ENCODE measurements around the gene ABLIM3. TPM values are rescaled to one million over a fixed set of nuclear protein-coding genes. Genes with fewer than 3 reads are reported as not detected.
A peak's percentile ranks its signal among the peaks of the same experiment; 100 is the strongest.
"Not testable (repeated sequence)": the region's sequence is repeated elsewhere in the genome, so short reads cannot be mapped to it uniquely, and the experiment has no call there.

Gene ABLIM3
- total RNA-seq, 1 donor = 32.8 TPM

DNA sequence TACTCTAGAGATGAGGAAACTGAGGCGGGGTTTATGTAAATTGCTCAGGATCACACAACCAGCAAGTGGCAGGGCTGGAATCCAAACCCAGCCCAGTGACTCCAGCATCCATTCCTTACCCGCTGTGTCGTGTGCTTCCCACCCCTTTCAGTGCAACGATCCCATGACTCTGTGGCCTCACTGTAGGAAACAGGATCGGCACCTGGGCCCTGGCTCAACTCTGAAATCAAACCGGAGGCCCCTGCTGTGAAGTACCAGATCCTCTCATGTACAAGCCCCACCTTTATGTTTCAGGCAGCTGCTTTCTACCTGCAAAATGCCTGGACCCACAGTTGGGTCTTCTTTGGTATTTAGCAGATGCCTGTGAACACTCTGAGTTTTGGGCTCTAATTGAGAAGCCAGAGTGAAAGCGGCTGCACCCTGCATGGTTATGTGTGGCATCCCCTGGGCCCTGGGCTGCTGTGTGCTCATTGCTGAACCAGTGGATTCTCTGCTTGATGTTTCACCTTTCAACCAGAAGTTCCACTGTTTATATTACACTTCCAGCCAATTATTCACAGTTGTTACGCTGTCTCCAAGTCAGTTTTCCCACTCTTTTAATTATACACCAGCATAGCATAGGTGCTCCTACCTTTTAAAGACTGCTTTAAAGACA lies 36.7 kb downstream of the ABLIM3 start:
- H3K4me3 ChIP-seq (ENCODE audit: low read depth, low read length) = no peak overlapping the region
- DNase-seq (ENCODE audit: low read depth) = no peak
- TF ChIP-seq, protein P1, sequence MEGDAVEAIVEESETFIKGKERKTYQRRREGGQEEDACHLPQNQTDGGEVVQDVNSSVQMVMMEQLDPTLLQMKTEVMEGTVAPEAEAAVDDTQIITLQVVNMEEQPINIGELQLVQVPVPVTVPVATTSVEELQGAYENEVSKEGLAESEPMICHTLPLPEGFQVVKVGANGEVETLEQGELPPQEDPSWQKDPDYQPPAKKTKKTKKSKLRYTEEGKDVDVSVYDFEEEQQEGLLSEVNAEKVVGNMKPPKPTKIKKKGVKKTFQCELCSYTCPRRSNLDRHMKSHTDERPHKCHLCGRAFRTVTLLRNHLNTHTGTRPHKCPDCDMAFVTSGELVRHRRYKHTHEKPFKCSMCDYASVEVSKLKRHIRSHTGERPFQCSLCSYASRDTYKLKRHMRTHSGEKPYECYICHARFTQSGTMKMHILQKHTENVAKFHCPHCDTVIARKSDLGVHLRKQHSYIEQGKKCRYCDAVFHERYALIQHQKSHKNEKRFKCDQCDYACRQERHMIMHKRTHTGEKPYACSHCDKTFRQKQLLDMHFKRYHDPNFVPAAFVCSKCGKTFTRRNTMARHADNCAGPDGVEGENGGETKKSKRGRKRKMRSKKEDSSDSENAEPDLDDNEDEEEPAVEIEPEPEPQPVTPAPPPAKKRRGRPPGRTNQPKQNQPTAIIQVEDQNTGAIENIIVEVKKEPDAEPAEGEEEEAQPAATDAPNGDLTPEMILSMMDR (IDR thresholded peaks at IDR 0.05; ENCODE audit: insufficient read depth, low read depth, low read length) = no peak

- peak; percentile 43 for DNase-seq (ENCODE audit: low read depth)
- TF ChIP-seq, protein P1 (IDR thresholded peaks at IDR 0.05; ENCODE audit: insufficient read depth, low read depth, low read length) = no peak
- no peak overlapping the region for H3K4me3 ChIP-seq (ENCODE audit: low read depth, low read length)
Measured at GRCh38 chr5:149181732-149182131, 40.4 kb downstream of the ABLIM3 start.

DNA sequence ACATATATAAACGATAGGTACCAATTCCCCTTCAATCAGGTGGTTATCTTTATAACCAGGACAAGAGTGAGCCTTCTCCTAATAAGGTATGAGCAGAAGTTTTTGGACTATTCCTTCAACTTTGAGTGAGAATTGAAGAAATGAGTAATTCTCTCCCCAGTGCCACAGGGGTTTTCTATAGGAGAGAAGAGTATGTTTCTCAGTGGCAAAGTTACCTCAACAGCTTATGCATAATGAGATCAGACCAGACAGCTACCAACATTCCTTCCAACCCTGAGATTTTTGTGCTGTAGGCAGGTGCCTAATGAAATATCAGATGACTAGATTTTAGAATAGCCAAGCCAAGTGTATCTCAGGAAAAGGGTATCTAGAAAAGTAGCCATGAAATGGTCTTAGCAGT lies 40.9 kb downstream of the ABLIM3 start:
- no peak overlapping the region for H3K4me3 ChIP-seq (ENCODE audit: low read depth, low read length)
- TF ChIP-seq, protein P1 (IDR thresholded peaks at IDR 0.05; ENCODE audit: insufficient read depth, low read depth, low read length) = no peak
- DNase-seq (ENCODE audit: low read depth) = no peak

- TF ChIP-seq, protein P1 (IDR thresholded peaks at IDR 0.05; ENCODE audit: insufficient read depth, low read depth, low read length) = no peak
- no peak overlapping the region for H3K4me3 ChIP-seq (ENCODE audit: low read depth, low read length)
- DNase-seq (ENCODE audit: low read depth) = no peak
Measured at GRCh38 chr5:149185067-149185466, 43.8 kb downstream of the ABLIM3 start.

GRCh38 chr5:149186506-149186905 lies 45.2 kb downstream of the ABLIM3 start:
- H3K4me3 ChIP-seq (ENCODE audit: low read depth, low read length) = no peak overlapping the region
- no peak for DNase-seq (ENCODE audit: low read depth)
- TF ChIP-seq, protein P1 (IDR thresholded peaks at IDR 0.05; ENCODE audit: insufficient read depth, low read depth, low read length) = no peak

GRCh38 chr5:149187617-149188016 lies 46.3 kb downstream of the ABLIM3 start:
- not testable (repeated sequence) for H3K4me3 ChIP-seq (ENCODE audit: low read depth, low read length); DNase-seq (ENCODE audit: low read depth)

DNA sequence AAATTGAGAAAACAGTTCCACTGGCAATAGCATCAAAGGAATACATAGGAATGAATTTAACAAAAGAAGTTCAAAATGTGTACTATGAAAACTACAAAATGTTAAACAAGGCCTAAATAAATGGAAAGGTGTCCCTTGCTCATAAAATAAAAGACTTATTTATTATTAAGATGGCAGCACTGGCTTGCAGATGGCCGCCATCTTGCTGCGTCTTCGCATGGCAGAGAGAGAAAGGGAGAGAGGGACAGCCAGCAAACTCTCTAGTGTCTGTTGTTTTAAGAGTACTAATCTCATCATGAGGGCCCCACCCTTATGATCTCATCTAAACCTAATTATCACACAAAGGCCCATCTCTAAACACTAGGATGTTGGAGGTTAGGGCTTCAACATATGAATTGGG lies 47.1 kb downstream of the ABLIM3 start:
- TF ChIP-seq, protein P1 (IDR thresholded peaks at IDR 0.05; ENCODE audit: insufficient read depth, low read depth, low read length) = no peak
- DNase-seq (ENCODE audit: low read depth) = no peak
- H3K4me3 ChIP-seq (ENCODE audit: low read depth, low read length) = no peak overlapping the region

Data from fibroblast of villous mesenchyme (primary cell).